H1 (cell line): ENCODE data around the gene ABITRAM. TPM values are rescaled to one million over a fixed set of nuclear protein-coding genes. Genes with fewer than 3 reads are reported as not detected.

Experiments used
- CTCF ChIA-PET: fragments of 300-600 bp; sonication (Branson Sonifier 250); formaldehyde crosslinking; loops from one replicate; lab custom pipeline; 2021; ENCODE audit not compliant: partially characterized antibody; lab: Charles Lee
- POLR2A ChIA-PET: fragments of 300-600 bp; sonication (Branson Sonifier 250); formaldehyde crosslinking; loops from one replicate; lab custom pipeline; 2021; ENCODE audit warnings: inconsistent platforms; ENCODE audit not compliant: partially characterized antibody; lab: Charles Lee
- DNase-seq, 2 experiments: peaks; one replicate each; pipeline versions ENCODE4 v3.0.0 to v3.0.0-alpha.2; 2010 to 2022; ENCODE audit warnings: low spot score in 2 of 2, low read depth in 1 of 2, mixed read lengths in 1 of 2
- FAIRE-seq: peaks from 2 replicates; lab custom pipeline; 2011; peaks lifted over from hg19 to GRCh38; lab: Jason Lieb, UNC
- H2AFZ ChIP-seq: 2 replicates; pipeline ENCODE4 v1.8.1; 2012; ENCODE audit warnings: low read length, inconsistent platforms
- H2AK5ac ChIP-seq: 2 replicates; pipeline ENCODE4 v1.6.1; 2013; ENCODE audit warnings: low read depth, low read length
- H2BK120ac ChIP-seq: replicated peaks from 2 replicates; pipeline ENCODE3; 2013; ENCODE audit warnings: low read depth, low read length, inconsistent platforms
- H2BK12ac ChIP-seq: 2 replicates; pipeline ENCODE4 v1.6.1; 2013; ENCODE audit warnings: low read depth, low read length
- H2BK15ac ChIP-seq: 2 replicates; pipeline ENCODE4 v1.6.1; 2013; ENCODE audit warnings: low read length
- H2BK20ac ChIP-seq: 2 replicates; pipeline ENCODE4 v1.6.1; 2013; ENCODE audit warnings: low read length
- H2BK5ac ChIP-seq: 2 replicates; pipeline ENCODE4 v1.6.1; 2013; ENCODE audit warnings: low read depth, low read length
- H3K14ac ChIP-seq: 2 replicates; pipeline ENCODE4 v1.6.1; 2013; ENCODE audit warnings: inconsistent platforms; ENCODE audit not compliant: insufficient read length
- H3K18ac ChIP-seq: 2 replicates; pipeline ENCODE4 v1.6.1; 2013; ENCODE audit warnings: low read length; ENCODE audit errors: extremely low read depth
- H3K23ac ChIP-seq: 2 replicates; pipeline ENCODE4 v1.6.1; 2013; ENCODE audit warnings: inconsistent platforms; ENCODE audit not compliant: insufficient read length
- H3K23me2 ChIP-seq: 2 replicates; pipeline ENCODE4 v1.6.1; 2013; ENCODE audit warnings: low read depth, low read length
- H3K27ac ChIP-seq: 2 replicates; pipeline ENCODE4 v1.6.1; 2011; ENCODE audit warnings: low read depth, low read length, inconsistent platforms
- H3K27me3 ChIP-seq, 4 experiments: replicated peaks in 1 of 4; 1 replicate in 1 of 4; 2 replicates in 3 of 4; pipeline versions ENCODE4 v1.6.1 to v1.8.1; 2011 to 2013; ENCODE audit warnings: low read length in 3 of 4, mild to moderate bottlenecking in 3 of 4, inconsistent platforms in 2 of 4, mixed read lengths in 2 of 4, moderate library complexity in 1 of 4; ENCODE audit not compliant: control insufficient read depth in 3 of 4, insufficient read depth in 3 of 4; ENCODE audit errors: extremely low read depth in 1 of 4
- H3K36me3 ChIP-seq, 4 experiments: 2 replicates each; pipeline versions ENCODE4 v1.6.1 to v1.8.1; 2011 to 2013; ENCODE audit warnings: mild to moderate bottlenecking in 4 of 4, low read length in 3 of 4, moderate library complexity in 2 of 4, control low read depth in 1 of 4, inconsistent platforms in 1 of 4; ENCODE audit not compliant: insufficient read depth in 4 of 4, control insufficient read depth in 2 of 4
- H3K4ac ChIP-seq: replicated peaks from 2 replicates; pipeline ENCODE3; 2013; ENCODE audit warnings: low read length, low read depth, mixed read lengths, inconsistent platforms; ENCODE audit not compliant: insufficient read length
- H3K4me1 ChIP-seq, 4 experiments: replicated peaks in 1 of 4; 1 replicate in 1 of 4; 2 replicates in 3 of 4; pipeline versions ENCODE4 v1.6.1 to v1.8.1; 2011 to 2013; ENCODE audit warnings: low read length in 3 of 4, inconsistent platforms in 2 of 4, mixed read lengths in 1 of 4; ENCODE audit not compliant: insufficient read depth in 4 of 4, control insufficient read depth in 3 of 4
- H3K4me2 ChIP-seq, 2 experiments: 2 replicates each; pipeline versions ENCODE4 v1.6.1 to v1.8.1; 2011 to 2013; ENCODE audit warnings: low read depth in 2 of 2, low read length in 2 of 2, control low read depth in 1 of 2, inconsistent platforms in 1 of 2, mild to moderate bottlenecking in 1 of 2; ENCODE audit not compliant: insufficient read depth in 1 of 2
- H3K4me3 ChIP-seq, 4 experiments: fragments of 200-600, 300-600 bp in 1 of 4; sonication (generic), shearing (Covaris generic), sonication (Bioruptor Twin) in 1 of 4; 2 replicates each; pipeline versions ENCODE4 v1.5.1 to v1.8.1; 2011 to 2016; ENCODE audit warnings: low read length in 4 of 4, low read depth in 3 of 4, control low read depth in 2 of 4, inconsistent platforms in 2 of 4, mild to moderate bottlenecking in 2 of 4, mixed read lengths in 1 of 4, moderate library complexity in 1 of 4; ENCODE audit not compliant: insufficient read depth in 2 of 4; ENCODE audit errors: extremely low read depth in 1 of 4
- H3K56ac ChIP-seq: replicated peaks from 2 replicates; pipeline ENCODE3; 2013; ENCODE audit warnings: low read depth, mild to moderate bottlenecking, mixed read lengths, low read length, inconsistent platforms; ENCODE audit not compliant: insufficient read length
- H3K79me1 ChIP-seq: 2 replicates; pipeline ENCODE4 v1.6.1; 2013; ENCODE audit warnings: low read depth, low read length, control low read depth
- H3K79me2 ChIP-seq, 2 experiments: 2 replicates each; pipeline versions ENCODE4 v1.6.1 to v1.8.1; 2012 to 2013; ENCODE audit warnings: low read length in 2 of 2, mild to moderate bottlenecking in 2 of 2, inconsistent platforms in 1 of 2; ENCODE audit not compliant: insufficient read depth in 2 of 2, control insufficient read depth in 1 of 2
- H3K9ac ChIP-seq, 4 experiments: replicated peaks in 1 of 4; 1 replicate in 1 of 4; 2 replicates in 3 of 4; pipeline versions ENCODE4 v1.6.1 to v1.8.1; 2011 to 2013; ENCODE audit warnings: low read depth in 3 of 4, low read length in 3 of 4, control low read depth in 2 of 4, mild to moderate bottlenecking in 2 of 4, moderate library complexity in 2 of 4, inconsistent platforms in 1 of 4; ENCODE audit errors: extremely low read depth in 1 of 4
- H3K9me3 ChIP-seq, 2 experiments: 2 replicates each; pipeline versions ENCODE4 v1.6.1 to v1.8.1; 2012 to 2013; ENCODE audit warnings: mild to moderate bottlenecking in 2 of 2, moderate library complexity in 2 of 2, control low read depth in 1 of 2, inconsistent platforms in 1 of 2, low read depth in 1 of 2, low read length in 1 of 2, mixed read lengths in 1 of 2; ENCODE audit not compliant: insufficient read depth in 2 of 2
- H4K20me1 ChIP-seq, 2 experiments: replicated peaks in 1 of 2; 2 replicates each; pipeline versions ENCODE3 to v1.8.1; 2011 to 2013; ENCODE audit warnings: inconsistent platforms in 2 of 2, low read length in 2 of 2, mild to moderate bottlenecking in 1 of 2; ENCODE audit not compliant: insufficient read depth in 2 of 2, control insufficient read depth in 1 of 2
- H4K5ac ChIP-seq: 2 replicates; pipeline ENCODE4 v1.6.1; 2013; ENCODE audit warnings: low read length, low read depth, mixed read lengths, inconsistent platforms; ENCODE audit not compliant: insufficient read length
- H4K8ac ChIP-seq: 2 replicates; pipeline ENCODE4 v1.8.0; 2013; ENCODE audit warnings: mild to moderate bottlenecking, moderate library complexity, low read length, inconsistent platforms; ENCODE audit not compliant: insufficient read depth; ENCODE audit errors: extremely low read depth
- H4K91ac ChIP-seq: replicated peaks from 2 replicates; pipeline ENCODE3; 2013; ENCODE audit warnings: low read length, mixed read lengths, inconsistent platforms; ENCODE audit not compliant: insufficient read length
- BACH1 ChIP-seq: IDR thresholded peaks from 2 replicates; pipeline ENCODE4 v1.6.1; 2012; ENCODE audit warnings: low read length, improper control_type of control experiment
- EZH2 ChIP-seq: fragments of 200-600 bp; sonication (generic); IDR thresholded peaks from 2 replicates; pipeline ENCODE4 v1.7.1; 2012; ENCODE audit warnings: low read depth, mild to moderate bottlenecking, moderate library complexity, low read length, inconsistent platforms; ENCODE audit not compliant: severe bottlenecking
- NRF1 ChIP-seq: IDR thresholded peaks from 2 replicates; pipeline ENCODE4 v1.6.1; 2011; ENCODE audit warnings: mild to moderate bottlenecking, low read depth, low read length, improper control_type of control experiment
- RBBP5 ChIP-seq: IDR thresholded peaks from 2 replicates; pipeline ENCODE4 v1.7.1; 2012; ENCODE audit warnings: low read depth, mild to moderate bottlenecking, inconsistent platforms, low read length, moderate library complexity, borderline replicate concordance
- RNF2 ChIP-seq: fragments of 200-900, 300-1000 bp; sonication (generic); IDR thresholded peaks from 2 replicates; pipeline ENCODE4 v1.7.1; 2016; ENCODE audit warnings: borderline replicate concordance, low read depth, mild to moderate bottlenecking, antibody characterized with exemption, low read length; ENCODE audit not compliant: poor library complexity, severe bottlenecking; ENCODE audit errors: missing control alignments
- SAP30 ChIP-seq: fragments of 300-600 bp; sonication (generic); IDR thresholded peaks from 2 replicates; pipeline ENCODE4 v1.7.1; 2012; ENCODE audit warnings: low read length, moderate library complexity, mild to moderate bottlenecking, inconsistent platforms; ENCODE audit not compliant: insufficient read depth, insufficient replicate concordance
- TCF12 ChIP-seq: IDR thresholded peaks from 2 replicates; pipeline ENCODE4 v1.6.1; 2011; ENCODE audit warnings: low read depth, mild to moderate bottlenecking, low read length
- YY1 ChIP-seq: IDR thresholded peaks from 2 replicates; pipeline ENCODE4 v1.6.1; 2011; ENCODE audit warnings: low read depth, mild to moderate bottlenecking, low read length
- WGBS, 2 experiments: shearing (Covaris generic) in 1 of 2; methylation state at CpG; one replicate each; pipeline versions ENCODE4 v1.1.6 to v1.1.7; 2013 to 2015; ENCODE audit warnings: low lambda C conversion rate in 2 of 2, mixed read lengths in 2 of 2, inconsistent platforms in 1 of 2, low coverage in 1 of 2, missing lambda C conversion rate in 1 of 2; ENCODE audit not compliant: insufficient replicate concordance in 2 of 2, insufficient coverage in 1 of 2, insufficient read length in 1 of 2; ENCODE audit errors: extremely low coverage in 1 of 2, missing lambda C conversion rate in 1 of 2; 5-methylcytosine and 5-hydroxymethylcytosine counted together
- polyA plus RNA-seq, 7 experiments: library from polyadenylated mRNA; depleted of rRNA in 3 of 7; stranded (reverse) in 5 of 7; unstranded in 2 of 7; fragments of >200 nt in 5 of 7; fragments of 200-250 nt in 2 of 7; gene quantifications; 1 replicate in 5 of 7; 2 replicates in 1 of 7; 4 replicates in 1 of 7; pipeline versions ENCODE4 v1.2.1 to v1.2.3, GENCODE V29; 2011 to 2013; ENCODE audit warnings: missing spikeins in 2 of 7, mixed read lengths in 2 of 7
- total RNA-seq: library from RNA; stranded (reverse); fragmentation: NEBNext Ultra II Directional; extraction: Animal tissue kit (Norgen Biotek cat#: 25700); gene quantifications from 2 replicates; pipeline ENCODE4 v1.2.1, GENCODE V29; 2021
- TF ChIP-seq, protein P1 (sequence below): IDR thresholded peaks from 2 replicates; pipeline ENCODE4 v1.6.1; 2012; ENCODE audit warnings: inconsistent platforms

ABITRAM gene
- total and polyA plus RNA-seq, 2 of the 8 experiments (the other 6 are each of a cell fraction or from before 2014, with no cell fraction given) = 8.4 to 9.0 TPM

GRCh38 chr9:108928386-108928785, 5.8 kb upstream of the ABITRAM start:
- Histone ChIP-seq H2AFZ (no peak overlapping the region), H3K9me3 (no peaks in the 10 kb centered on the region), H2BK15ac (no peak overlapping the region), H3K23ac (no peak overlapping the region), H3K79me2 (peaks cover 10 to 26% of the 10 kb centered on the region in 2 experiments), H4K8ac (no peak overlapping the region), H3K27ac (no peak overlapping the region), H3K4ac (no peak overlapping the region), H3K4me1 (peaks cover 0 to 2% (median under 1%) of the 10 kb centered on the region in 4 experiments; a peak in 4 of 7 replicates), H2BK120ac (no peak overlapping the region), H2BK12ac (no peak overlapping the region), H3K79me1 (peaks cover 2% of the 10 kb centered on the region), H3K36me3 (peaks cover 19 to 39% (median 32%) of the 10 kb centered on the region in 4 experiments), H3K23me2 (peaks cover 8% of the 10 kb centered on the region), H3K9ac (no peak overlapping the region), H4K91ac (no peak overlapping the region), H3K18ac (no peak overlapping the region), H2BK20ac (no peak overlapping the region), H3K4me2 (no peak overlapping the region), H2AK5ac (no peak overlapping the region), H4K20me1 (peaks cover 0 to 2% of the 10 kb centered on the region in 2 experiments), H3K56ac (no peak overlapping the region), H3K14ac (no peak overlapping the region), H2BK5ac (no peak overlapping the region), H3K27me3 (no peaks in the 10 kb centered on the region), H3K4me3 (no peak overlapping the region), H4K5ac (no peak overlapping the region)
- WGBS, 2 experiments = 73% methylated on average over 2 of the region's 2 CpGs; no CpG with 5 or more reads in 1 of the 2 experiments
- POLR2A ChIA-PET = no interaction called here
- FAIRE-seq (no peak), DNase-seq (no peak)
- TF ChIP-seq, protein P1, sequence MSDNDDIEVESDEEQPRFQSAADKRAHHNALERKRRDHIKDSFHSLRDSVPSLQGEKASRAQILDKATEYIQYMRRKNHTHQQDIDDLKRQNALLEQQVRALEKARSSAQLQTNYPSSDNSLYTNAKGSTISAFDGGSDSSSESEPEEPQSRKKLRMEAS = no peak
- TF ChIP-seq EZH2 (no peak), NRF1 (no peak), TCF12 (no peak), BACH1 (no peak), RBBP5 (no peak), YY1 (no peak), SAP30 (no peak), RNF2 (no peak)
- CTCF ChIA-PET = no interaction called here
